Sigmoid colon (tissue), 4 donors: Measurements from ENCODE around the gene SLC9A9.

Source experiments
- CTCF ChIP-seq, 4 experiments: fragments of 450-650 bp in 3 of 4; fragments of 200-600 bp in 1 of 4; IDR thresholded peaks; one replicate each; pipeline ENCODE4 v1.5.1; 2016 to 2019; ENCODE audit warnings: antibody characterized with exemption in 4 of 4, mild to moderate bottlenecking in 3 of 4, moderate library complexity in 2 of 4
- EP300 ChIP-seq, 4 donors: sonication (generic); formaldehyde crosslinking; IDR thresholded peaks; one replicate each; pipeline ENCODE4 v1.6.1; 2017; ENCODE audit warnings: antibody characterized with exemption in 4 of 4
- POLR2A ChIP-seq, 2 donors: fragments of 450-650 bp; IDR thresholded peaks; one replicate each; pipeline ENCODE4 v1.6.1; 2016; ENCODE audit warnings: antibody characterized with exemption in 2 of 2, mild to moderate bottlenecking in 2 of 2, moderate library complexity in 2 of 2
- POLR2AphosphoS5 ChIP-seq, 4 donors: sonication (generic); formaldehyde crosslinking; IDR thresholded peaks; one replicate each; pipeline ENCODE4 v1.6.1; 2017; ENCODE audit warnings: antibody characterized with exemption in 4 of 4

GRCh38 chr3:143382816-143383215, 465.5 kb downstream of the SLC9A9 start:
- TF ChIP-seq CTCF (IDR thresholded peaks at IDR 0.05), result no peak
- no peak for TF ChIP-seq POLR2A (IDR thresholded peaks at IDR 0.05)
- TF ChIP-seq EP300 (IDR thresholded peaks at IDR 0.05), result no peak
- TF ChIP-seq POLR2AphosphoS5 (IDR thresholded peaks at IDR 0.05), result no peak
